ENCODE data around the gene KCNQ1OT1. TPM values are rescaled to one million over a fixed set of nuclear protein-coding genes. Genes with fewer than 3 reads are reported as not detected.

The KCNQ1OT1 gene
- polyA plus RNA-seq, 1 of the 3 experiments (the other 2 are of a cell fraction), result 0.03 TPM

DNA sequence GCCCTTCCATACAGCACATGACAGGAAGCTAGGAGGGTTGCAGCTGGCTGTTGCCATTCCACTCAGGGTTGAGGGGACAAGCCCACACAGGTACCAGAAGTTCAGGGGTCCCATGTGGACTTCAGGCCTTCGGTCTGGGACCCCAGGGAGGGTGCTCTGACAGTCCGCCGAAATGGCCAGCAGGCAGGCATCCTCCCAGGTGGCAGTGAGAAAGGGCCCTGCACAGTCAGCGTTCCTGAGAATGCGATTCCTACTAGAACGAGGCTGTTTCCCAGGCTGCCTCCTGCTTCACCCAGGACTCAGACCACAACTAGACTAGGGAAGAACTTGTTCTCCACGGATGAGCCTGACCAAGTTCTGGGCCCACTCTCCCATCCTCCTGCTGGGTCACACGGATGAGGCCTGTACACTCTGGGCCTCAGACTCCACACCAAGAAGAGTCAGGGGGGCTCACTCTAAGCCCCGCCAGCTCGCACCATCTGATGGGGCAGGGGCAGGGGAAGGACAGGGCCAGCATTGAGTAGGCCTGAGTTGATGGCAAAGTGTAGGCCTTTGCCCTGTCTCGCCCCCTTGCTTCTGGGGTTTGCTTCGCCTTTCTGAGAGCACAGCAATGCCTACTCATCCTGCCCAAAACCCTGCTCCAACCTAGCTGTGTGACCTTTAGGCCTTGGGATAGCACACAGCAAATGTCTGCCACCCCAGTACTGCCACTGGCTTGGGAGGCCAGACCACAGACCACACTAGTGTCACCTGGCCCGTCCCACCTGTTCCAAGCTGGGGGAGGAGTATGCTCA lies 14.0 kb downstream of the KCNQ1OT1 start:
- Histone ChIP-seq H3K9me3 (no peaks in the 10 kb centered on the region), H3K27me3 (ENCODE audit: insufficient read depth) (no peaks in the 10 kb centered on the region), H3K79me2 (ENCODE audit: insufficient read depth) (peaks cover 25% of the 10 kb centered on the region; the same call in 1 of the 2 replicates), H3F3A (replicated peaks; ENCODE audit: insufficient read depth) (no peaks in the 10 kb centered on the region), H3K9ac (no peak overlapping the region), H3K9me2 (no peaks in the 10 kb centered on the region), H3K27ac (ENCODE audit: low read depth in 2 of 2, low read length in 1 of 2) (no peak overlapping the region), H3K4me2 (no peak overlapping the region), H2AFZ (ENCODE audit: low read depth) (no peak overlapping the region), H4K20me1 (ENCODE audit: insufficient read depth) (peaks cover 59% of the 10 kb centered on the region), H3K36me3 (replicated peaks in 1 of 2; ENCODE audit: control insufficient read depth in 1 of 2, insufficient read depth in 2 of 2, low read length in 1 of 2) (no peaks in the 10 kb centered on the region), H3K4me1 (ENCODE audit: control insufficient read depth in 1 of 2, insufficient read depth in 2 of 2, low read depth in 1 of 2, low read length in 1 of 2) (peaks cover 0 to 39% of the 10 kb centered on the region in 2 experiments; a peak in 1 of 4 replicates), H3K4me3 (ENCODE audit: low read depth in 2 of 2, low read length in 1 of 2) (no peak overlapping the region)
- CTCF ChIA-PET, result interaction anchor here (0.8 to 9.0 kb wide), 3 partner anchors 153 to 199 kb away, joined by 3 to 52 read pairs (median 3); partner anchors contain the start of gene CDKN1C
- WGBS (ENCODE audit: low lambda C conversion rate), result 73% methylated on average over 4 of the region's 13 CpGs
- POLR2A ChIA-PET, result no interaction called here
- DNase-seq, result no peak
- TF ChIP-seq NRF1 (IDR thresholded peaks at IDR 0.05; ENCODE audit: low read depth, low read length) (no peak), NFIC (IDR thresholded peaks at IDR 0.05; ENCODE audit: borderline replicate concordance) (no peak), USF1 (IDR thresholded peaks at IDR 0.05; ENCODE audit: borderline replicate concordance, low read depth) (no peak)

- Histone ChIP-seq H3K79me2 (ENCODE audit: insufficient read depth) (peaks cover 25% of the 10 kb centered on the region; the same call in 1 of the 2 replicates), H3K27ac (ENCODE audit: low read depth in 2 of 2, low read length in 1 of 2) (no peak overlapping the region), H2AFZ (ENCODE audit: low read depth) (no peak overlapping the region), H3K27me3 (ENCODE audit: insufficient read depth) (no peaks in the 10 kb centered on the region), H3K9ac (no peak overlapping the region), H3F3A (replicated peaks; ENCODE audit: insufficient read depth) (no peaks in the 10 kb centered on the region), H3K9me3 (no peaks in the 10 kb centered on the region), H3K36me3 (replicated peaks in 1 of 2; ENCODE audit: control insufficient read depth in 1 of 2, insufficient read depth in 2 of 2, low read length in 1 of 2) (no peaks in the 10 kb centered on the region), H3K4me3 (ENCODE audit: low read depth in 2 of 2, low read length in 1 of 2) (no peak overlapping the region), H3K9me2 (no peaks in the 10 kb centered on the region), H3K4me2 (no peak overlapping the region), H4K20me1 (ENCODE audit: insufficient read depth) (peaks cover 57% of the 10 kb centered on the region), H3K4me1 (ENCODE audit: control insufficient read depth in 1 of 2, insufficient read depth in 2 of 2, low read depth in 1 of 2, low read length in 1 of 2) (peaks cover 0 to 32% of the 10 kb centered on the region in 2 experiments; a peak in 1 of 4 replicates)
- no peak for TF ChIP-seq EP300 (IDR thresholded peaks at IDR 0.05; ENCODE audit: borderline replicate concordance in 1 of 2, low read depth in 1 of 2, low read length in 1 of 2)
- TF ChIP-seq MEF2A (IDR thresholded peaks at IDR 0.05; ENCODE audit: borderline replicate concordance, low read depth), result no peak
- no peak for TF ChIP-seq CHD2 (IDR thresholded peaks at IDR 0.05; ENCODE audit: low read length, partially characterized antibody)
- no peak for TF ChIP-seq GATA2 (CRISPR knock-in tag; IDR thresholded peaks at IDR 0.05)
- TF ChIP-seq, protein P1, sequence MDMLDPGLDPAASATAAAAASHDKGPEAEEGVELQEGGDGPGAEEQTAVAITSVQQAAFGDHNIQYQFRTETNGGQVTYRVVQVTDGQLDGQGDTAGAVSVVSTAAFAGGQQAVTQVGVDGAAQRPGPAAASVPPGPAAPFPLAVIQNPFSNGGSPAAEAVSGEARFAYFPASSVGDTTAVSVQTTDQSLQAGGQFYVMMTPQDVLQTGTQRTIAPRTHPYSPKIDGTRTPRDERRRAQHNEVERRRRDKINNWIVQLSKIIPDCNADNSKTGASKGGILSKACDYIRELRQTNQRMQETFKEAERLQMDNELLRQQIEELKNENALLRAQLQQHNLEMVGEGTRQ (IDR thresholded peaks at IDR 0.05; ENCODE audit: borderline replicate concordance, low read depth, low read length), result no peak
- no peak for TF ChIP-seq USF1 (IDR thresholded peaks at IDR 0.05; ENCODE audit: borderline replicate concordance, low read depth)
- TF ChIP-seq TEAD4 (IDR thresholded peaks at IDR 0.05; ENCODE audit: borderline replicate concordance, insufficient read depth), result no peak
- TF ChIP-seq, protein P2, sequence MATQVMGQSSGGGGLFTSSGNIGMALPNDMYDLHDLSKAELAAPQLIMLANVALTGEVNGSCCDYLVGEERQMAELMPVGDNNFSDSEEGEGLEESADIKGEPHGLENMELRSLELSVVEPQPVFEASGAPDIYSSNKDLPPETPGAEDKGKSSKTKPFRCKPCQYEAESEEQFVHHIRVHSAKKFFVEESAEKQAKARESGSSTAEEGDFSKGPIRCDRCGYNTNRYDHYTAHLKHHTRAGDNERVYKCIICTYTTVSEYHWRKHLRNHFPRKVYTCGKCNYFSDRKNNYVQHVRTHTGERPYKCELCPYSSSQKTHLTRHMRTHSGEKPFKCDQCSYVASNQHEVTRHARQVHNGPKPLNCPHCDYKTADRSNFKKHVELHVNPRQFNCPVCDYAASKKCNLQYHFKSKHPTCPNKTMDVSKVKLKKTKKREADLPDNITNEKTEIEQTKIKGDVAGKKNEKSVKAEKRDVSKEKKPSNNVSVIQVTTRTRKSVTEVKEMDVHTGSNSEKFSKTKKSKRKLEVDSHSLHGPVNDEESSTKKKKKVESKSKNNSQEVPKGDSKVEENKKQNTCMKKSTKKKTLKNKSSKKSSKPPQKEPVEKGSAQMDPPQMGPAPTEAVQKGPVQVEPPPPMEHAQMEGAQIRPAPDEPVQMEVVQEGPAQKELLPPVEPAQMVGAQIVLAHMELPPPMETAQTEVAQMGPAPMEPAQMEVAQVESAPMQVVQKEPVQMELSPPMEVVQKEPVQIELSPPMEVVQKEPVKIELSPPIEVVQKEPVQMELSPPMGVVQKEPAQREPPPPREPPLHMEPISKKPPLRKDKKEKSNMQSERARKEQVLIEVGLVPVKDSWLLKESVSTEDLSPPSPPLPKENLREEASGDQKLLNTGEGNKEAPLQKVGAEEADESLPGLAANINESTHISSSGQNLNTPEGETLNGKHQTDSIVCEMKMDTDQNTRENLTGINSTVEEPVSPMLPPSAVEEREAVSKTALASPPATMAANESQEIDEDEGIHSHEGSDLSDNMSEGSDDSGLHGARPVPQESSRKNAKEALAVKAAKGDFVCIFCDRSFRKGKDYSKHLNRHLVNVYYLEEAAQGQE (IDR thresholded peaks at IDR 0.05; ENCODE audit: low read depth, low read length), result no peak
- no peak for TF ChIP-seq RXRA (IDR thresholded peaks at IDR 0.05; ENCODE audit: borderline replicate concordance, low read depth)
- DNase-seq, result no peak
- CTCF ChIA-PET, result interaction anchor here (1.0 to 9.0 kb wide), 3 partner anchors 153 to 203 kb away, joined by 3 to 52 read pairs (median 11); no protein-coding TSS in a partner anchor
- WGBS (ENCODE audit: low lambda C conversion rate), result 60% methylated on average over 1 of the region's 6 CpGs
- POLR2A ChIA-PET, result no interaction called here
These were observed 14.7 kb downstream of the KCNQ1OT1 start for GRCh38 chr11:2685051-2685450.

Measured in SK-N-SH (cell line).